Mesenchymal stem cell (in vitro differentiated cells and primary cell): Measurements from ENCODE around the gene RIC1. TPM values are rescaled to one million over a fixed set of nuclear protein-coding genes. Genes with fewer than 3 reads are reported as not detected.

Experiments used
- DNase-seq: peaks from one replicate; pipeline ENCODE4 v3.0.0-alpha.2; 2013
- H2AFZ ChIP-seq: one replicate; pipeline ENCODE4 v1.6.1; 2013; ENCODE audit warnings: low read depth, mild to moderate bottlenecking, control low read depth, inconsistent platforms, low read length, moderate library complexity
- H2AK5ac ChIP-seq: 2 replicates; pipeline ENCODE4 v1.6.1; 2013; ENCODE audit warnings: low read length, moderate library complexity, mild to moderate bottlenecking, inconsistent platforms; ENCODE audit not compliant: severe bottlenecking
- H2BK120ac ChIP-seq: one replicate; pipeline ENCODE4 v1.6.1; 2013; ENCODE audit warnings: low read depth, mild to moderate bottlenecking, inconsistent platforms, low read length, moderate library complexity
- H2BK12ac ChIP-seq, 2 experiments: one replicate each; pipeline ENCODE4 v1.6.1; 2013; ENCODE audit warnings: inconsistent platforms in 2 of 2, low read length in 2 of 2, mild to moderate bottlenecking in 2 of 2, moderate library complexity in 2 of 2, control low read depth in 1 of 2
- H2BK15ac ChIP-seq: one replicate; pipeline ENCODE4 v1.6.1; 2013; ENCODE audit warnings: mild to moderate bottlenecking, low read depth, inconsistent platforms; ENCODE audit not compliant: poor library complexity, severe bottlenecking
- H2BK5ac ChIP-seq: 2 replicates; pipeline ENCODE4 v1.6.1; 2013; ENCODE audit warnings: low read depth, mild to moderate bottlenecking, low read length, control low read depth, inconsistent platforms; ENCODE audit not compliant: poor library complexity, severe bottlenecking
- H3K14ac ChIP-seq, 2 experiments: one replicate each; pipeline ENCODE4 v1.6.1; 2013; ENCODE audit warnings: inconsistent platforms in 2 of 2, low read length in 2 of 2, control low read depth in 1 of 2, mild to moderate bottlenecking in 1 of 2, moderate library complexity in 1 of 2
- H3K18ac ChIP-seq, 2 experiments: one replicate each; pipeline ENCODE4 v1.6.1; 2013; ENCODE audit warnings: inconsistent platforms in 2 of 2, low read length in 2 of 2, control low read depth in 1 of 2, low read depth in 1 of 2, mild to moderate bottlenecking in 1 of 2
- H3K23ac ChIP-seq, 2 experiments: one replicate each; pipeline ENCODE4 v1.6.1; 2013; ENCODE audit warnings: inconsistent platforms in 2 of 2, low read length in 2 of 2, mild to moderate bottlenecking in 2 of 2, moderate library complexity in 2 of 2, control low read depth in 1 of 2
- H3K27ac ChIP-seq: 2 replicates; pipeline ENCODE4 v1.5.1; 2013; ENCODE audit warnings: mild to moderate bottlenecking, moderate library complexity, low read length, control low read depth, inconsistent platforms; ENCODE audit not compliant: poor library complexity, severe bottlenecking
- H3K27me3 ChIP-seq, 2 experiments: 2 replicates each; pipeline versions ENCODE4 v1.6.1 to v1.7.0; 2013; ENCODE audit warnings: low read length in 2 of 2, mild to moderate bottlenecking in 2 of 2, moderate library complexity in 2 of 2, control low read depth in 1 of 2, inconsistent platforms in 1 of 2; ENCODE audit not compliant: control insufficient read depth in 1 of 2, insufficient read depth in 1 of 2
- H3K36me3 ChIP-seq, 2 experiments: 2 replicates each; pipeline versions ENCODE4 v1.6.1 to v1.7.0; 2013; ENCODE audit warnings: low read length in 2 of 2, control low read depth in 1 of 2, inconsistent platforms in 1 of 2, low read depth in 1 of 2, mild to moderate bottlenecking in 1 of 2; ENCODE audit not compliant: insufficient read depth in 2 of 2, control insufficient read depth in 1 of 2
- H3K4ac ChIP-seq, 2 experiments: one replicate each; pipeline ENCODE4 v1.6.1; 2013; ENCODE audit warnings: inconsistent platforms in 2 of 2, low read length in 2 of 2, mild to moderate bottlenecking in 2 of 2, moderate library complexity in 2 of 2, control low read depth in 1 of 2, low read depth in 1 of 2
- H3K4me1 ChIP-seq: 2 replicates; pipeline ENCODE4 v1.6.1; 2013; ENCODE audit warnings: low read depth, low read length, control low read depth; ENCODE audit not compliant: control insufficient read depth, insufficient read depth
- H3K4me2 ChIP-seq: 2 replicates; pipeline ENCODE4 v1.6.1; 2013; ENCODE audit warnings: low read length, mild to moderate bottlenecking, inconsistent platforms; ENCODE audit not compliant: poor library complexity, severe bottlenecking
- H3K4me3 ChIP-seq, 2 experiments: 2 replicates each; pipeline versions ENCODE4 v1.5.1 to v1.7.0; 2013; ENCODE audit warnings: low read length in 2 of 2, mild to moderate bottlenecking in 2 of 2, control low read depth in 1 of 2, low read depth in 1 of 2; ENCODE audit not compliant: insufficient read depth in 1 of 2
- H3K79me1 ChIP-seq: replicated peaks from 2 replicates; pipeline ENCODE4 v1.6.1; 2013; ENCODE audit warnings: mild to moderate bottlenecking, control low read depth, low read length, inconsistent platforms; ENCODE audit not compliant: poor library complexity, severe bottlenecking
- H3K9ac ChIP-seq: 2 replicates; pipeline ENCODE4 v1.7.0; 2013; ENCODE audit warnings: mild to moderate bottlenecking, low read length, moderate library complexity
- H3K9me3 ChIP-seq: 2 replicates; pipeline ENCODE4 v1.7.0; 2013; ENCODE audit warnings: mild to moderate bottlenecking, low read length; ENCODE audit not compliant: control insufficient read depth
- H4K8ac ChIP-seq: one replicate; pipeline ENCODE4 v1.6.1; 2013; ENCODE audit warnings: inconsistent platforms, mild to moderate bottlenecking, low read length, moderate library complexity
- H4K91ac ChIP-seq: one replicate; pipeline ENCODE4 v1.6.1; 2013; ENCODE audit warnings: mild to moderate bottlenecking, low read length, inconsistent platforms
- WGBS: methylation state at CpG from one replicate; pipeline ENCODE4 v1.1.7; 2013; ENCODE audit warnings: mixed read lengths; 5-methylcytosine and 5-hydroxymethylcytosine counted together
- polyA plus RNA-seq, 2 experiments: library from polyadenylated mRNA; stranded (reverse); fragments of 200-250 nt; gene quantifications; one replicate each; pipeline ENCODE4 v1.2.3, GENCODE V29; 2013

RIC1 gene, protein sequence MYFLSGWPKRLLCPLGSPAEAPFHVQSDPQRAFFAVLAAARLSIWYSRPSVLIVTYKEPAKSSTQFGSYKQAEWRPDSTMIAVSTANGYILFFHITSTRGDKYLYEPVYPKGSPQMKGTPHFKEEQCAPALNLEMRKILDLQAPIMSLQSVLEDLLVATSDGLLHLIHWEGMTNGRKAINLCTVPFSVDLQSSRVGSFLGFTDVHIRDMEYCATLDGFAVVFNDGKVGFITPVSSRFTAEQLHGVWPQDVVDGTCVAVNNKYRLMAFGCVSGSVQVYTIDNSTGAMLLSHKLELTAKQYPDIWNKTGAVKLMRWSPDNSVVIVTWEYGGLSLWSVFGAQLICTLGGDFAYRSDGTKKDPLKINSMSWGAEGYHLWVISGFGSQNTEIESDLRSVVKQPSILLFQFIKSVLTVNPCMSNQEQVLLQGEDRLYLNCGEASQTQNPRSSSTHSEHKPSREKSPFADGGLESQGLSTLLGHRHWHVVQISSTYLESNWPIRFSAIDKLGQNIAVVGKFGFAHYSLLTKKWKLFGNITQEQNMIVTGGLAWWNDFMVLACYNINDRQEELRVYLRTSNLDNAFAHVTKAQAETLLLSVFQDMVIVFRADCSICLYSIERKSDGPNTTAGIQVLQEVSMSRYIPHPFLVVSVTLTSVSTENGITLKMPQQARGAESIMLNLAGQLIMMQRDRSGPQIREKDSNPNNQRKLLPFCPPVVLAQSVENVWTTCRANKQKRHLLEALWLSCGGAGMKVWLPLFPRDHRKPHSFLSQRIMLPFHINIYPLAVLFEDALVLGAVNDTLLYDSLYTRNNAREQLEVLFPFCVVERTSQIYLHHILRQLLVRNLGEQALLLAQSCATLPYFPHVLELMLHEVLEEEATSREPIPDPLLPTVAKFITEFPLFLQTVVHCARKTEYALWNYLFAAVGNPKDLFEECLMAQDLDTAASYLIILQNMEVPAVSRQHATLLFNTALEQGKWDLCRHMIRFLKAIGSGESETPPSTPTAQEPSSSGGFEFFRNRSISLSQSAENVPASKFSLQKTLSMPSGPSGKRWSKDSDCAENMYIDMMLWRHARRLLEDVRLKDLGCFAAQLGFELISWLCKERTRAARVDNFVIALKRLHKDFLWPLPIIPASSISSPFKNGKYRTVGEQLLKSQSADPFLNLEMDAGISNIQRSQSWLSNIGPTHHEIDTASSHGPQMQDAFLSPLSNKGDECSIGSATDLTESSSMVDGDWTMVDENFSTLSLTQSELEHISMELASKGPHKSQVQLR (N-terminal part only)
- polyA plus RNA-seq (2013, experiment 1 of 2) = 16.4 TPM
- 16.7 TPM for polyA plus RNA-seq (2013, experiment 2 of 2)

DNA sequence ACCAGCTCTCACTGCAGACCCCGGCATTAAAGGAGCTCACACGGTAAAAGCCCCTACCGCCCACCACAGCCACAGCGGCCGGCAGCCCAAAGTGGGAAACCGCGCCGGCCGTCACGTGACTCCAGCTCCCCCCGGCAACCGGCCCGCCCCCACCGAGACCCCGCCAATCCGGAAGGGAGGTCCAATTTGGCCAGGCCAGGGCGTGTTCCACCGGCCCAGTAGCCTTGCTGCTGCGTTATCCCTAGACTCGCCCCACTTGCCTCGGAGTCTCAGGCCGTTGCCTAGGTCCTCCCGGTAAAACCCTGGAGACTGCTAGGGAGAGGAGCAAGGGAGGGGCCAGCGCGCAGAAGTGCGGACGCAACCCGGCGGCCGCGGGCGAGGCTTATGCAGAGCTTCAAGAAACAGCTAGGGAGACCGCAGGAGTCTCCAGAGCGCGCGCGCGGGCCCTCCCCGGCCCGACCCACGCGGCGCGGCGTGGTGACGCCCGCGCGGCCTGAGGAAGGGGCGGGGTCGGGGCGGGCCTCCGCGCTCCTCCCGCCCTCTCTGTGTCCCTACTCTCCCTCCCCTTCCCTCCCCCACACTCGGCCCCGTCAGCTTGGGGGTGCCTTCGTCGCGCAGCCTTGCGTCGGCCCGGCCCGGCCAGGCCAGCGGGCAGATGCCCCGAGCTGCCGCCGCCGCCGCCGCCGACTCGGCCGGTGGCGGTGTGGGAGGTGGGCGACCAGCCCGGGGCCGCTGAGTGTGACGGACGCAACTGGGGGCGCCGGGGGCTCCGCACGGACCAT is at the start of gene RIC1:
RIC1 (plus strand) TSS at position 578 of the 782 bp plus-strand sequence; CDS start at position 781, 203 bp downstream.
- Histone ChIP-seq H3K36me3 (no peaks in the 10 kb centered on the region), H3K27me3 (no peaks in the 10 kb centered on the region), H3K14ac (peak within 1 kb of the TSS; percentile 62 to 99), H2BK5ac (peak within 1 kb of the TSS; percentile 90), H2BK15ac (peak within 1 kb of the TSS; percentile 80), H2AK5ac (no peak within 1 kb of the TSS), H3K23ac (peak within 1 kb of the TSS; percentile 79 to 92), H3K18ac (peak within 1 kb of the TSS; percentile 96 to 99), H4K8ac (peak within 1 kb of the TSS; percentile 91), H3K9me3 (no peaks in the 10 kb centered on the region), H2BK12ac (peak within 1 kb of the TSS in 1 of 2 experiments; percentile 59), H3K4me2 (peak within 1 kb of the TSS; percentile 86), H4K91ac (peak within 1 kb of the TSS; percentile 96), H3K27ac (peak within 1 kb of the TSS; percentile 94), H3K9ac (peak within 1 kb of the TSS; percentile 98), H3K4me3 (peak within 1 kb of the TSS; percentile 89 to 100), H3K79me1 (peaks cover 15% of the 10 kb centered on the region), H2BK120ac (peak within 1 kb of the TSS; percentile 64), H3K4ac (peak within 1 kb of the TSS; percentile 94 to 97), H2AFZ (peak within 1 kb of the TSS; percentile 82), H3K4me1 (peaks cover 6% of the 10 kb centered on the region)
- WGBS = under 1% methylated on average over 48 of the region's 84 CpGs
- peak; percentile 95 for DNase-seq

DNA sequence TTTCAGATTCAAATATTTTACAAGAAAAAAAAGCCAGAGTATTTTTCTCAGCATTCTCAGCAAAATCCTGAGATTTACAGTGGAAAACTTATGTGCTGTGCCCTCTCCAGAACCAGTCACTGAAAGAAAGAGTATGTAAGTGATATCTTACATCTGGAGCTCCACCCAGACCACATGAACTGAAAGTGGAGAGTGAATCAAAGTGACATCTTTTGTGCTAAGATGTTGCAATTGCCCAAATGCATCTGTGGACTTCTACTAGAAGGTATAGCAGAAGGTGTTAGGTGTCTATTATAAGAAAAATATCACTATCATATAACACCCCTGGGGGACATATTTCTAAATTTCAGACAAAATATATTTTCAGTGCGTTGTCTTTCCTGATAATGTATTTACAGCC is 49.0 kb upstream of the RIC1 start:
- Histone ChIP-seq H2BK120ac (no peak overlapping the region), H2AK5ac (no peak overlapping the region), H3K9me3 (no peaks in the 10 kb centered on the region), H3K18ac (no peak overlapping the region), H2BK5ac (no peak overlapping the region), H3K27ac (no peak overlapping the region), H4K8ac (no peak overlapping the region), H3K4me1 (peaks cover 4% of the 10 kb centered on the region), H3K79me1 (no peaks in the 10 kb centered on the region), H3K27me3 (no peaks in the 10 kb centered on the region), H3K4me3 (no peak overlapping the region), H3K23ac (no peak overlapping the region), H3K4ac (no peak overlapping the region), H3K14ac (no peak overlapping the region), H2AFZ (no peak overlapping the region), H4K91ac (no peak overlapping the region), H3K4me2 (no peak overlapping the region), H2BK12ac (no peak overlapping the region), H2BK15ac (no peak overlapping the region), H3K36me3 (peaks cover 0 to 7% of the 10 kb centered on the region in 2 experiments), H3K9ac (no peak overlapping the region)
- DNase-seq = no peak
- WGBS = no CpG with 5 or more reads among the region's 1 CpG

DNA sequence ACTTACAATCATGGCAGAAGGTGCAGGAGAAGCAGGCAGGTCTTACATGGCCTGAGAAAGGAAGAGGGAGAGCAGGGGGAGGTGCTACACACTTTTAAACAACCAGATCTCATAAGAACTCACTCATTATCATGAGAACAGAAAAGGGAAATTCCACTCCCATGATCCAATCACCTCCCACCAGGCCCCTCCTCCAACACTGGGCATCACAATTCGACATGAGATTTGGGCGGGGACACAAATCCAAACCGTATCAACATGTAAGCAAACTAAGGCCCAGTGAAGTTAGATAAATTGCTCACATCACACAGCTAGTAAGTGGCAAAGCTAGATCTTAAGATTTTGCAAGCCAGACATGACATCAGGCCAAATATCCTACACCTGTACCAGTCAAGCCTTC is 48.3 kb upstream of the RIC1 start:
- 77% methylated on average over 3 of the region's 3 CpGs for WGBS

More for the DNA sequence above, 48.3 kb upstream of the RIC1 start:
- H3K9ac ChIP-seq = no peak overlapping the region
- H3K36me3 ChIP-seq = peaks cover 0 to 7% of the 10 kb centered on the region in 2 experiments
- no peaks in the 10 kb centered on the region for H3K27me3 ChIP-seq
- no peak for DNase-seq
- H3K4me1 ChIP-seq = peaks cover 4% of the 10 kb centered on the region
- H4K8ac ChIP-seq = no peak overlapping the region
- H2AK5ac ChIP-seq = no peak overlapping the region
- H2AFZ ChIP-seq = no peak overlapping the region
- no peaks in the 10 kb centered on the region for H3K79me1 ChIP-seq
- H3K9me3 ChIP-seq = no peaks in the 10 kb centered on the region
- H2BK12ac ChIP-seq = no peak overlapping the region
- H3K23ac ChIP-seq = no peak overlapping the region
- H3K14ac ChIP-seq = no peak overlapping the region
- no peak overlapping the region for H3K18ac ChIP-seq
- H3K4me2 ChIP-seq = no peak overlapping the region
- H3K27ac ChIP-seq = no peak overlapping the region
- H2BK15ac ChIP-seq = no peak overlapping the region
- H4K91ac ChIP-seq = no peak overlapping the region
- no peak overlapping the region for H2BK120ac ChIP-seq
- no peak overlapping the region for H3K4ac ChIP-seq
- no peak overlapping the region for H3K4me3 ChIP-seq
- H2BK5ac ChIP-seq = no peak overlapping the region
